ENCODE measurements around the gene ERC2.

Gene ERC2

DNA sequence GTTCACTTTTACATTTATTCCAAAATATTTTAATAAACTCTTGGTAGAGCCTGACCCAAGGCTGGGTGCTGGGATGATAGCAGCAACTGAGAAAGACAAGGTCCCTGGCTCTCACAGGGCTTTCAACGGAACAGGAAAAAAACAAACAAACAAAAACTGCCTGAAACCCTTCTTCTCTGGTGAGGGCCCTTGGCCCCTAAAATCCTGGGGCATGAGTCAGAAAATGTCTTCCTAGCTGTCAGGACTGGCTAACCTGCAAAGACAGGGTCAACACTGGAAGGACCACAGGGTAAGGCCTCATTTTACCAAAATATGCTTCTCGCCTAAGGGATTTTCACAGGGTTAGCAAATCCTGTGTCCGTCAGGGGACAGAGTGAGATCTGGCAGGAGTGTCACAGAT is 935.5 kb downstream of the ERC2 start:
- no peak for ATAC-seq
- Mint-ChIP-seq H3K36me3 (no peaks in the 10 kb centered on the region), H3K27ac (no peak overlapping the region), H3K4me3 (no peak overlapping the region), H3K4me1 (no peaks in the 10 kb centered on the region), H3K9me3 (peaks cover 3% of the 10 kb centered on the region)
- DNase-seq (ENCODE audit: low spot score in 2 of 2): no peak

DNA sequence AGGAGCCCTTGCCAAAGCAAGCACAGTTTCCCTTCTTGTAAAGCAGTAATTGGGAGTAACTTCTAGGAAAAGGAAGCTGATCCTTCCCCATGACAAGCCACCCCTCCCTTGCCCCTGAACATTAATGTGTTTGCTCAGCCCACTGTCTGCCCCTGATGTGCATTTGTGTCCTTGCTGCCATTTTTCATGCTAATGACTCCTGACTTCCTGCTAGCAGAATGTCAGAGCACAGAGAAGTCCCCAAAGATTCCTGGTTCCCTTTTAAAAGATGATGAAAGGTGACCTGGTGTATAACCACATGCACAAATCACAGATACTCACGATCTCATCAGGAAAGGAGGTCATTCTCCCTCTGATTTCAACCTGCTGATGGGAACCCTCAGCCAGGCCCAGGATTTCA is 936.9 kb downstream of the ERC2 start:
- no peaks in the 10 kb centered on the region for H3K4me1 Mint-ChIP-seq
- no peak for ATAC-seq
- H3K27ac Mint-ChIP-seq: no peak overlapping the region
- no peak overlapping the region for H3K4me3 Mint-ChIP-seq
- H3K36me3 Mint-ChIP-seq: no peaks in the 10 kb centered on the region
- DNase-seq (ENCODE audit: low spot score in 2 of 2): no peak
- peaks cover 3% of the 10 kb centered on the region for H3K9me3 Mint-ChIP-seq

- H3K4me3 Mint-ChIP-seq: no peak overlapping the region
- peaks cover 7% of the 10 kb centered on the region for H3K9me3 Mint-ChIP-seq
- H3K4me1 Mint-ChIP-seq: no peaks in the 10 kb centered on the region
- no peak overlapping the region for H3K27ac Mint-ChIP-seq
- DNase-seq (ENCODE audit: low spot score in 2 of 2): no peak
- H3K36me3 Mint-ChIP-seq: no peaks in the 10 kb centered on the region
- no peak for ATAC-seq
Observed at GRCh38 chr3:55527361-55527760, 940.9 kb downstream of the ERC2 start.

DNA sequence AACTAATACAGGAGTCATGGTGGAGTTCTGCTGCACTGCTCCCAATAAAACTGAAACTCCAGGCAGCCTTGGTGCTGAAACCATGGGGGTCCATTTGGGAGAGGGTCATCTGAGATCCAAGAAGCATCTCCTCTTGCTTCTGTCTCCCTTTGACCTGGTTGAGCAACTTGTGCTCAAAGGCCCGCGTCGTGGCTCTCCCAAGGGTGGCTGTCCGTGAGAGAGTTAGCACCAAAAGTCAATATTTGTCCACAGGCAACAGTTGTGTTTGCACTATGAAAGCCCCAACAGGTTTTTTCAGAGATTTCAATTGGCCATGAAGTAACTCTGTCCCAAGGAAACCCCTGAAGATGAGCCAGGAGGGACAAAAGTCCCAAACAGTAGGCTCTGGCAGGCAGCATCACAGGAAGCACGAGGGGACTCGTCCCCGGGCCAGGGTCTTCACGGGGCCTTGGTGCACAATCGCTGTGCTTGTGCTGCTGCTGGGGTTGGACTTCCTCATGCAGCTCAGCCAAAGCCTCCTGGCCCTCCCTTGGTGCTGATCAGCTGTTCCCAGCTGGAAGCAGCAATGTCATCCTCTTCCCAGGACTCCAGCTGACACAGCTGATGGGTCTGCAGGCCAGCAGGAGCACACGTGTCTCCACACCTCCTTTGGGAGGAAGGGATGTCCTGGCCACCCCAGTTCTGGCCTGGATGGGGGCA is 941.8 kb downstream of the ERC2 start:
- ATAC-seq: no peak
- no peak overlapping the region for H3K4me3 Mint-ChIP-seq
- H3K9me3 Mint-ChIP-seq: peaks cover 7% of the 10 kb centered on the region
- H3K27ac Mint-ChIP-seq: no peak overlapping the region
- DNase-seq (ENCODE audit: low spot score in 2 of 2): no peak
- H3K36me3 Mint-ChIP-seq: no peaks in the 10 kb centered on the region
- H3K4me1 Mint-ChIP-seq: no peaks in the 10 kb centered on the region

DNA sequence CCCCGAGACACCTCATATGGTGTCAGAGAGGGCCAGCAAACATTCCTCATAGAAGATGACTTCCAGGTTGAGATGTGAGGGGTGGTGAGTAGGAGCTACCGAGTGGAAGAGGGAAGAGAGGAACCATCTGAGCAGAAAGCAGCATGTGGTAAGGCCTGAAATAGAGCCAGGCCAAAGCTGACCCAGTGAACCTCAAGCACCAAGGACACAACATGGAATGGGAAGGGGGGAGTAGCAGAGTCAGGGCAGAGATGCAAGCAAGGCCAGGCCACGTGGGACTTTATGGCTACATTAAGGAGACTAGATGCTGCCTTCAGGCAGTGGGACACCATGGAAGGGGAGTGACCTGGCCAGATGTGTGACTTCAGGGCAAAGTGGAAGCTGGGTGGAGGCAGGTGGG is 942.8 kb downstream of the ERC2 start:
- Mint-ChIP-seq H3K4me3 (no peak overlapping the region), H3K4me1 (no peaks in the 10 kb centered on the region), H3K27ac (no peak overlapping the region), H3K36me3 (no peaks in the 10 kb centered on the region), H3K9me3 (peaks cover 7% of the 10 kb centered on the region)
- no peak for DNase-seq (ENCODE audit: low spot score in 2 of 2)
- no peak for ATAC-seq

GRCh38 chr3:55524565-55525244 is 943.6 kb downstream of the ERC2 start:
- no peak overlapping the region for H3K27ac Mint-ChIP-seq
- no peak overlapping the region for H3K4me3 Mint-ChIP-seq
- ATAC-seq (no peak), DNase-seq (ENCODE audit: low spot score in 2 of 2) (no peak)
- H3K36me3 Mint-ChIP-seq: no peaks in the 10 kb centered on the region
- H3K9me3 Mint-ChIP-seq: peaks cover 7% of the 10 kb centered on the region
- no peaks in the 10 kb centered on the region for H3K4me1 Mint-ChIP-seq

DNA sequence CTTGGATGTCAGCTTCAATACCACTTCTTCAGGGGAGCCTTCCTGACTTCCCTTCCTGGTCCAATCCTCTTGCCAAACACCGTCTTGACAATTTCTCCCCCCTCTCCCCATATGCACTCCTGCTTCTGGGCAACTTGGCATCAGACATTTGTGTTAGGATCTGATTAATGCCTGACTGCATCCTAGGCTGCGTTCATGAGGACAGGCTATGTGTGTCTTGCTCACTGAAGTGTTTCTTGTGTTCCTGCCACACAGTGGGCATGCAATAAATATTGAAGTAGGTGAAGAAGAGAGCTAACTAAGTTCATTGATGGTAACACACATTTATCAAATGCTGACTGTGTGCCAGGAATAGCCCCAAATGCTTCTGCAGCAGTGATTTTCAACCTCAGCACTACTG is 944.8 kb downstream of the ERC2 start:
- DNase-seq (ENCODE audit: low spot score in 2 of 2) (no peak), ATAC-seq (no peak)
- Mint-ChIP-seq H3K4me3 (no peak overlapping the region), H3K9me3 (peaks cover 7% of the 10 kb centered on the region), H3K4me1 (no peaks in the 10 kb centered on the region), H3K36me3 (no peaks in the 10 kb centered on the region), H3K27ac (no peak overlapping the region)

GRCh38 chr3:55521738-55522421 is 946.4 kb downstream of the ERC2 start:
- Mint-ChIP-seq H3K27ac (no peak overlapping the region), H3K4me1 (no peaks in the 10 kb centered on the region), H3K4me3 (no peak overlapping the region), H3K36me3 (no peaks in the 10 kb centered on the region), H3K9me3 (peaks cover 7% of the 10 kb centered on the region)
- ATAC-seq (no peak), DNase-seq (ENCODE audit: low spot score in 2 of 2) (no peak)

- peaks cover 7% of the 10 kb centered on the region for H3K9me3 Mint-ChIP-seq
- no peak overlapping the region for H3K27ac Mint-ChIP-seq
- ATAC-seq (no peak), DNase-seq (ENCODE audit: low spot score in 2 of 2) (no peak)
- H3K4me1 Mint-ChIP-seq: no peaks in the 10 kb centered on the region
- H3K36me3 Mint-ChIP-seq: no peaks in the 10 kb centered on the region
- H3K4me3 Mint-ChIP-seq: no peak overlapping the region
Observed at GRCh38 chr3:55521064-55521737, 947.1 kb downstream of the ERC2 start.

- Mint-ChIP-seq H3K4me1 (no peaks in the 10 kb centered on the region), H3K27ac (no peak overlapping the region), H3K36me3 (no peaks in the 10 kb centered on the region), H3K4me3 (no peak overlapping the region), H3K9me3 (no peaks in the 10 kb centered on the region)
- DNase-seq (ENCODE audit: low spot score in 2 of 2): no peak
- ATAC-seq: no peak
Observed at GRCh38 chr3:55519019-55519418, 949.2 kb downstream of the ERC2 start.

- ATAC-seq: no peak
- H3K9me3 Mint-ChIP-seq: no peaks in the 10 kb centered on the region
- DNase-seq (ENCODE audit: low spot score in 2 of 2): no peak
- no peak overlapping the region for H3K4me3 Mint-ChIP-seq
- H3K27ac Mint-ChIP-seq: no peak overlapping the region
- no peaks in the 10 kb centered on the region for H3K36me3 Mint-ChIP-seq
- H3K4me1 Mint-ChIP-seq: no peaks in the 10 kb centered on the region
Observed at GRCh38 chr3:55518451-55518850, 949.8 kb downstream of the ERC2 start.

- DNase-seq (ENCODE audit: low spot score in 2 of 2) (no peak), ATAC-seq (no peak)
- no peaks in the 10 kb centered on the region for H3K4me1 Mint-ChIP-seq
- no peaks in the 10 kb centered on the region for H3K9me3 Mint-ChIP-seq
- H3K27ac Mint-ChIP-seq: no peak overlapping the region
- H3K4me3 Mint-ChIP-seq: no peak overlapping the region
- no peaks in the 10 kb centered on the region for H3K36me3 Mint-ChIP-seq
Observed at GRCh38 chr3:55516392-55517030, 951.8 kb downstream of the ERC2 start.

GRCh38 chr3:55515550-55516246 is 952.6 kb downstream of the ERC2 start:
- Mint-ChIP-seq H3K4me3 (no peak overlapping the region), H3K27ac (no peak overlapping the region), H3K36me3 (no peaks in the 10 kb centered on the region), H3K4me1 (no peaks in the 10 kb centered on the region), H3K9me3 (no peaks in the 10 kb centered on the region)
- ATAC-seq (no peak), DNase-seq (ENCODE audit: low spot score in 2 of 2) (no peak)

GRCh38 chr3:55514962-55515361 is 953.3 kb downstream of the ERC2 start:
- DNase-seq (ENCODE audit: low spot score in 2 of 2) (no peak), ATAC-seq (no peak)
- Mint-ChIP-seq H3K36me3 (no peaks in the 10 kb centered on the region), H3K4me3 (no peak overlapping the region), H3K9me3 (peaks cover 2% of the 10 kb centered on the region), H3K4me1 (no peaks in the 10 kb centered on the region), H3K27ac (no peak overlapping the region)

Measured in stimulated activated effector memory CD8-positive, alpha-beta T cell treated with anti-CD3 and anti-CD28 coated beads, Interleukin-12 subunit alpha, Interleukin-12 subunit beta, amount 100 ng/mL, for 72 hours (primary cell).